ENCODE results near the gene FFAR1. TPM values are rescaled to one million over a fixed set of nuclear protein-coding genes. Genes with fewer than 3 reads are reported as not detected.

The FFAR1 gene
- polyA plus RNA-seq, 3 donors: 0.04 TPM; not detected in 2

DNA sequence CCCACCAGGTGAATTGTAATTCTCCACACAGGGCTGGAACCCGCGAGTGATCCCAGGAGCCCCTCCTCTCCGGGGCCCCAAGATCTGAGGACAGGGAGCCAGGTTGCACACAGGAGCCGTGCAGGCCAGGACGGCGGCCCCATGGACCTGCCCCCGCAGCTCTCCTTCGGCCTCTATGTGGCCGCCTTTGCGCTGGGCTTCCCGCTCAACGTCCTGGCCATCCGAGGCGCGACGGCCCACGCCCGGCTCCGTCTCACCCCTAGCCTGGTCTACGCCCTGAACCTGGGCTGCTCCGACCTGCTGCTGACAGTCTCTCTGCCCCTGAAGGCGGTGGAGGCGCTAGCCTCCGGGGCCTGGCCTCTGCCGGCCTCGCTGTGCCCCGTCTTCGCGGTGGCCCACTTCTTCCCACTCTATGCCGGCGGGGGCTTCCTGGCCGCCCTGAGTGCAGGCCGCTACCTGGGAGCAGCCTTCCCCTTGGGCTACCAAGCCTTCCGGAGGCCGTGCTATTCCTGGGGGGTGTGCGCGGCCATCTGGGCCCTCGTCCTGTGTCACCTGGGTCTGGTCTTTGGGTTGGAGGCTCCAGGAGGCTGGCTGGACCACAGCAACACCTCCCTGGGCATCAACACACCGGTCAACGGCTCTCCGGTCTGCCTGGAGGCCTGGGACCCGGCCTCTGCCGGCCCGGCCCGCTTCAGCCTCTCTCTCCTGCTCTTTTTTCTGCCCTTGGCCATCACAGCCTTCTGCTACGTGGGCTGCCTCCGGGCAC lies 3.9 kb downstream of the FFAR1 start:
- Histone ChIP-seq H3K9ac (ENCODE audit: insufficient read depth, low read length, poor library complexity, severe bottlenecking) (no peak overlapping the region), H3K4me3 (replicated peaks in 1 of 3; ENCODE audit: low read depth in 2 of 3, low read length in 3 of 3) (no peak overlapping the region), H3K27ac (ENCODE audit: low read depth in 1 of 2, low read length in 2 of 2) (no peak overlapping the region), H3K4me2 (replicated peaks; ENCODE audit: extremely low read depth, low read length, poor library complexity, severe bottlenecking) (no peak overlapping the region), H3K36me3 (replicated peaks in 1 of 2; ENCODE audit: control insufficient read depth in 1 of 2, insufficient read depth in 2 of 2, low read length in 2 of 2) (no peaks in the 10 kb centered on the region), H3K27me3 (ENCODE audit: control insufficient read depth in 2 of 2, insufficient read depth in 2 of 2, low read length in 2 of 2) (no peaks in the 10 kb centered on the region), H3K9me3 (replicated peaks in 1 of 2; ENCODE audit: control insufficient read depth in 1 of 2, insufficient read depth in 1 of 2, low read length in 2 of 2) (no peaks in the 10 kb centered on the region), H3K4me1 (ENCODE audit: control insufficient read depth in 1 of 2, insufficient read depth in 2 of 2, low read length in 2 of 2) (peaks cover 33 to 38% of the 10 kb centered on the region in 2 donors), H2AFZ (ENCODE audit: insufficient read depth, low read depth, low read length, poor library complexity, severe bottlenecking) (no peak overlapping the region), H4K20me1 (ENCODE audit: insufficient read depth, low read length) (no peaks in the 10 kb centered on the region), H3K79me2 (ENCODE audit: insufficient read depth, low read length) (no peaks in the 10 kb centered on the region)
- Mint-ChIP-seq H3K27me3 (ENCODE audit: low read depth in 3 of 3) (peaks cover 1 to 5% (median 2%) of the 10 kb centered on the region in 3 donors), H3K36me3 (peaks cover 0 to 4% of the 10 kb centered on the region in 2 donors), H3K27ac (no peak overlapping the region), H3K4me1 (peaks cover 34% of the 10 kb centered on the region), H3K9me3 (no peaks in the 10 kb centered on the region), H3K4me3 (no peak overlapping the region)
- intact Hi-C loops (cut with micrococcal nuclease): loop anchor here (2.0 to 10.0 kb wide), 4 partner anchors 47 to 143 kb away; partner anchors contain the start of gene KRTDAP (in 1 of the 2)
- TF ChIP-seq, protein P1, sequence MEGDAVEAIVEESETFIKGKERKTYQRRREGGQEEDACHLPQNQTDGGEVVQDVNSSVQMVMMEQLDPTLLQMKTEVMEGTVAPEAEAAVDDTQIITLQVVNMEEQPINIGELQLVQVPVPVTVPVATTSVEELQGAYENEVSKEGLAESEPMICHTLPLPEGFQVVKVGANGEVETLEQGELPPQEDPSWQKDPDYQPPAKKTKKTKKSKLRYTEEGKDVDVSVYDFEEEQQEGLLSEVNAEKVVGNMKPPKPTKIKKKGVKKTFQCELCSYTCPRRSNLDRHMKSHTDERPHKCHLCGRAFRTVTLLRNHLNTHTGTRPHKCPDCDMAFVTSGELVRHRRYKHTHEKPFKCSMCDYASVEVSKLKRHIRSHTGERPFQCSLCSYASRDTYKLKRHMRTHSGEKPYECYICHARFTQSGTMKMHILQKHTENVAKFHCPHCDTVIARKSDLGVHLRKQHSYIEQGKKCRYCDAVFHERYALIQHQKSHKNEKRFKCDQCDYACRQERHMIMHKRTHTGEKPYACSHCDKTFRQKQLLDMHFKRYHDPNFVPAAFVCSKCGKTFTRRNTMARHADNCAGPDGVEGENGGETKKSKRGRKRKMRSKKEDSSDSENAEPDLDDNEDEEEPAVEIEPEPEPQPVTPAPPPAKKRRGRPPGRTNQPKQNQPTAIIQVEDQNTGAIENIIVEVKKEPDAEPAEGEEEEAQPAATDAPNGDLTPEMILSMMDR (IDR thresholded peaks at IDR 0.05): no peak
- no peak for DNase-seq
- WGBS (ENCODE audit: insufficient coverage): 97% methylated on average over 44 of the region's 47 CpGs

- 92% methylated on average over 14 of the region's 18 CpGs for WGBS (ENCODE audit: insufficient coverage)
Observed at GRCh38 chr19:35352177-35352447, 4.4 kb downstream of the FFAR1 start.

More at GRCh38 chr19:35352177-35352447, 4.4 kb downstream of the FFAR1 start:
- TF ChIP-seq, protein P1 (IDR thresholded peaks at IDR 0.05): no peak
- no peak overlapping the region for H2AFZ ChIP-seq (ENCODE audit: insufficient read depth, low read depth, low read length, poor library complexity, severe bottlenecking)
- Mint-ChIP-seq H3K4me3 (no peak overlapping the region), H3K27ac (no peak overlapping the region), H3K9me3 (no peaks in the 10 kb centered on the region), H3K36me3 (no peaks in the 10 kb centered on the region), H3K4me1 (peaks cover 29% of the 10 kb centered on the region), H3K27me3 (ENCODE audit: low read depth in 3 of 3) (peaks cover 1 to 4% (median 2%) of the 10 kb centered on the region in 3 donors)
- no peak overlapping the region for H3K4me2 ChIP-seq (replicated peaks; ENCODE audit: extremely low read depth, low read length, poor library complexity, severe bottlenecking)
- no peaks in the 10 kb centered on the region for H3K79me2 ChIP-seq (ENCODE audit: insufficient read depth, low read length)
- no peaks in the 10 kb centered on the region for H4K20me1 ChIP-seq (ENCODE audit: insufficient read depth, low read length)
- DNase-seq: no peak
- H3K4me1 ChIP-seq (ENCODE audit: control insufficient read depth in 1 of 2, insufficient read depth in 2 of 2, low read length in 2 of 2): peaks cover 28 to 33% of the 10 kb centered on the region in 2 donors
- no peak overlapping the region for H3K4me3 ChIP-seq (replicated peaks in 1 of 3; ENCODE audit: low read depth in 2 of 3, low read length in 3 of 3)
- no peaks in the 10 kb centered on the region for H3K27me3 ChIP-seq (ENCODE audit: control insufficient read depth in 2 of 2, insufficient read depth in 2 of 2, low read length in 2 of 2)
- no peaks in the 10 kb centered on the region for H3K9me3 ChIP-seq (replicated peaks in 1 of 2; ENCODE audit: control insufficient read depth in 1 of 2, insufficient read depth in 1 of 2, low read length in 2 of 2)
- no peak overlapping the region for H3K9ac ChIP-seq (ENCODE audit: insufficient read depth, low read length, poor library complexity, severe bottlenecking)
- H3K27ac ChIP-seq (ENCODE audit: low read depth in 1 of 2, low read length in 2 of 2): no peak overlapping the region
- H3K36me3 ChIP-seq (replicated peaks in 1 of 2; ENCODE audit: control insufficient read depth in 1 of 2, insufficient read depth in 2 of 2, low read length in 2 of 2): no peaks in the 10 kb centered on the region
- intact Hi-C loops (cut with micrococcal nuclease): loop anchor here (2.0 to 10.0 kb wide), 4 partner anchors 47 to 143 kb away; partner anchors contain the start of gene KRTDAP (in 1 of the 2)
